ENCODE data around the gene CDH23. TPM values are rescaled to one million over a fixed set of nuclear protein-coding genes. Genes with fewer than 3 reads are reported as not detected.

Gene CDH23
- total RNA-seq, 1 experiment from 2014 or later: not detected

GRCh38 chr10:71715026-71715425 lies 318.3 kb downstream of the CDH23 start:
- no peaks in the 10 kb centered on the region for H3F3A ChIP-seq (ENCODE audit: low read length, unreplicated experiment)
- no peak overlapping the region for H2AFZ ChIP-seq (ENCODE audit: low read length)
- no peaks in the 10 kb centered on the region for H3K9me3 ChIP-seq (ENCODE audit: low read length)
- H3K27me3 ChIP-seq (ENCODE audit: low read length): no peaks in the 10 kb centered on the region
- intact Hi-C loops (cut with micrococcal nuclease): no loop called here
- no peaks in the 10 kb centered on the region for H3K4me1 ChIP-seq (ENCODE audit: insufficient read depth, low read length)
- H3K27ac ChIP-seq (ENCODE audit: low read length): no peak overlapping the region
- BruUV-seq (replicated peaks): no TSS peak
- no peak overlapping the region for H3K4me2 ChIP-seq (ENCODE audit: low read length)
- no peak for DNase-seq
- H4K20me1 ChIP-seq (ENCODE audit: low read length): no peaks in the 10 kb centered on the region
- H3K9ac ChIP-seq (ENCODE audit: low read length): no peak overlapping the region
- ATAC-seq: no peak
- H3K36me3 ChIP-seq (ENCODE audit: low read depth, low read length): no peaks in the 10 kb centered on the region
- H3K4me3 ChIP-seq (ENCODE audit: low read length): no peak overlapping the region
- no peaks in the 10 kb centered on the region for H3K9me2 ChIP-seq (replicated peaks; ENCODE audit: low read length)
- TF ChIP-seq CTCF (conservative IDR thresholded peaks at IDR 0.05; ENCODE audit: low read depth, low read length) (no peak), EZH2 (IDR thresholded peaks at IDR 0.05; ENCODE audit: low read length, unreplicated experiment) (no peak), EZH2phosphoT487 (IDR thresholded peaks at IDR 0.05; ENCODE audit: borderline replicate concordance, low read length) (no peak)
- ChIA-PET POLR2A (ENCODE audit: unreplicated experiment) (no interaction called here), CTCF (no interaction called here)
- H3K79me2 ChIP-seq (ENCODE audit: low read length): no peaks in the 10 kb centered on the region

GRCh38 chr10:71715860-71716259 lies 319.1 kb downstream of the CDH23 start:
- Histone ChIP-seq H3K4me2 (ENCODE audit: low read length) (no peak overlapping the region), H3K9me2 (replicated peaks; ENCODE audit: low read length) (no peaks in the 10 kb centered on the region), H3K4me1 (ENCODE audit: insufficient read depth, low read length) (no peaks in the 10 kb centered on the region), H3K4me3 (ENCODE audit: low read length) (no peak overlapping the region), H3K27me3 (ENCODE audit: low read length) (no peaks in the 10 kb centered on the region), H3K27ac (ENCODE audit: low read length) (no peak overlapping the region), H4K20me1 (ENCODE audit: low read length) (no peaks in the 10 kb centered on the region), H3K9me3 (ENCODE audit: low read length) (no peaks in the 10 kb centered on the region), H3K36me3 (ENCODE audit: low read depth, low read length) (no peaks in the 10 kb centered on the region), H2AFZ (ENCODE audit: low read length) (no peak overlapping the region), H3K9ac (ENCODE audit: low read length) (no peak overlapping the region), H3K79me2 (ENCODE audit: low read length) (no peaks in the 10 kb centered on the region), H3F3A (ENCODE audit: low read length, unreplicated experiment) (no peaks in the 10 kb centered on the region)
- intact Hi-C loops (cut with micrococcal nuclease): no loop called here
- ChIA-PET CTCF (no interaction called here), POLR2A (ENCODE audit: unreplicated experiment) (no interaction called here)
- TF ChIP-seq CTCF (conservative IDR thresholded peaks at IDR 0.05; ENCODE audit: low read depth, low read length): no peak
- TF ChIP-seq EZH2 (IDR thresholded peaks at IDR 0.05; ENCODE audit: low read length, unreplicated experiment): no peak
- TF ChIP-seq EZH2phosphoT487 (IDR thresholded peaks at IDR 0.05; ENCODE audit: borderline replicate concordance, low read length): no peak
- ATAC-seq: no peak
- no peak for DNase-seq
- BruUV-seq (replicated peaks): no TSS peak

GRCh38 chr10:71716426-71716825 lies 319.7 kb downstream of the CDH23 start:
- H3K27me3 ChIP-seq (ENCODE audit: low read length): no peaks in the 10 kb centered on the region
- no peak for TF ChIP-seq EZH2phosphoT487 (IDR thresholded peaks at IDR 0.05; ENCODE audit: borderline replicate concordance, low read length)
- TF ChIP-seq EZH2 (IDR thresholded peaks at IDR 0.05; ENCODE audit: low read length, unreplicated experiment): no peak
- TF ChIP-seq CTCF (conservative IDR thresholded peaks at IDR 0.05; ENCODE audit: low read depth, low read length): no peak
- no TSS peak for BruUV-seq (replicated peaks)
- H3K27ac ChIP-seq (ENCODE audit: low read length): no peak overlapping the region
- CTCF ChIA-PET: no interaction called here
- H3K9me2 ChIP-seq (replicated peaks; ENCODE audit: low read length): no peaks in the 10 kb centered on the region
- H3K4me3 ChIP-seq (ENCODE audit: low read length): no peak overlapping the region
- no peaks in the 10 kb centered on the region for H3F3A ChIP-seq (ENCODE audit: low read length, unreplicated experiment)
- no peak for DNase-seq
- intact Hi-C loops (cut with micrococcal nuclease): no loop called here
- H3K4me2 ChIP-seq (ENCODE audit: low read length): no peak overlapping the region
- ATAC-seq: no peak
- H4K20me1 ChIP-seq (ENCODE audit: low read length): no peaks in the 10 kb centered on the region
- POLR2A ChIA-PET (ENCODE audit: unreplicated experiment): no interaction called here
- no peak overlapping the region for H3K9ac ChIP-seq (ENCODE audit: low read length)
- H3K9me3 ChIP-seq (ENCODE audit: low read length): no peaks in the 10 kb centered on the region
- no peak overlapping the region for H2AFZ ChIP-seq (ENCODE audit: low read length)
- no peaks in the 10 kb centered on the region for H3K4me1 ChIP-seq (ENCODE audit: insufficient read depth, low read length)
- no peaks in the 10 kb centered on the region for H3K36me3 ChIP-seq (ENCODE audit: low read depth, low read length)
- H3K79me2 ChIP-seq (ENCODE audit: low read length): no peaks in the 10 kb centered on the region
